HCT116 (cell line): Measurements from ENCODE around the gene DAPP1. TPM values are rescaled to one million over a fixed set of nuclear protein-coding genes. Genes with fewer than 3 reads are reported as not detected.

Experiments used
- ATAC-seq: fragments of 200-7000 bp; cut with Tn5 transposase; 2 replicates; pipeline ENCODE4 v1.9.1; 2020; ENCODE audit warnings: mild to moderate bottlenecking, moderate library complexity
- BruUV-seq: library from RNA; stranded (reverse); fragments of 400-500 nt; replicated peaks from 2 replicates; lab custom pipeline; 2021; lab: Mats Ljungman, UMichigan
- CTCF ChIA-PET: fragments of 300-600 bp; sonication (Branson Sonifier 250); formaldehyde crosslinking; loops from one replicate; lab custom pipeline; 2021; ENCODE audit warnings: antibody characterized with exemption; lab: Charles Lee
- POLR2A ChIA-PET: fragments of 300-600, 350-600 bp; sonication (Branson Sonifier 250); formaldehyde crosslinking; loops from one replicate; lab custom pipeline; 2021; ENCODE audit warnings: antibody characterized with exemption; lab: Charles Lee
- RAD21 ChIA-PET, 2 experiments: fragments of 300-600 bp; sonication (Branson Sonifier 250); formaldehyde crosslinking; loops; one replicate each; lab custom pipeline; 2023; ENCODE audit warnings: low total read pairs in 2 of 2; ENCODE audit not compliant: uncharacterized antibody in 2 of 2, unreplicated experiment in 2 of 2, low non-redundant PET in 1 of 2; lab: Charles Lee
- DNase-seq: peaks from one replicate; pipeline ENCODE4 v3.0.0-alpha.2; 2010; ENCODE audit warnings: low read depth, low spot score
- H2AFZ ChIP-seq: fragments of 200-600 bp; shearing (Covaris generic), sonication (generic); 2 replicates; pipeline ENCODE4 v1.6.1; 2017; ENCODE audit warnings: low read depth, mixed run types, mixed read lengths, antibody characterized with exemption, low read length; ENCODE audit not compliant: poor library complexity, severe bottlenecking
- H3K27ac ChIP-seq: 2 replicates; pipeline ENCODE4 v1.5.1; 2012; ENCODE audit warnings: low read depth, low read length
- H3K27me3 ChIP-seq: fragments of 200-600 bp; sonication (generic); 2 replicates; pipeline ENCODE4 v1.6.1; 2016; ENCODE audit warnings: mixed run types, low read length, mixed read lengths; ENCODE audit not compliant: insufficient read depth
- H3K36me3 ChIP-seq, 2 experiments: fragments of 200-500 bp in 1 of 2; fragments of 200-600 bp in 1 of 2; sonication (Bioruptor generic) in 1 of 2; sonication (generic) in 1 of 2; 2 replicates each; pipeline versions ENCODE4 v1.5.1 to v1.6.1; 2014 to 2016; ENCODE audit warnings: low read length in 2 of 2, inconsistent platforms in 1 of 2, mixed read lengths in 1 of 2, mixed run types in 1 of 2; ENCODE audit not compliant: insufficient read depth in 2 of 2, control insufficient read depth in 1 of 2
- H3K4me1 ChIP-seq, 2 experiments: fragments of 200-600 bp in 1 of 2; sonication (generic) in 1 of 2; 2 replicates each; pipeline versions ENCODE4 v1.5.1 to v1.6.1; 2012 to 2017; ENCODE audit warnings: low read length in 2 of 2, inconsistent platforms in 1 of 2, mild to moderate bottlenecking in 1 of 2, mixed read lengths in 1 of 2, mixed run types in 1 of 2, moderate library complexity in 1 of 2; ENCODE audit not compliant: insufficient read depth in 2 of 2, control insufficient read depth in 1 of 2
- H3K4me2 ChIP-seq: fragments of 200-600 bp; sonication (generic); 2 replicates; pipeline ENCODE4 v1.6.1; 2017; ENCODE audit warnings: mixed run types, low read length, mixed read lengths
- H3K4me3 ChIP-seq, 2 experiments: fragments of 200-600 bp in 1 of 2; sonication (generic) in 1 of 2; replicated peaks in 1 of 2; 2 replicates each; pipeline ENCODE4 v1.5.1; 2011 to 2016; ENCODE audit warnings: low read length in 2 of 2, control low read depth in 1 of 2, low read depth in 1 of 2, mild to moderate bottlenecking in 1 of 2, mixed read lengths in 1 of 2, mixed run types in 1 of 2
- H3K79me2 ChIP-seq: fragments of 200-600 bp; sonication (generic); 2 replicates; pipeline ENCODE4 v1.6.1; 2017; ENCODE audit warnings: mild to moderate bottlenecking, mixed run types, low read length, moderate library complexity, mixed read lengths; ENCODE audit not compliant: insufficient read depth
- H3K9ac ChIP-seq: fragments of 200-600 bp; sonication (generic); 2 replicates; pipeline ENCODE4 v1.6.1; 2016; ENCODE audit warnings: low read length, mixed read lengths
- H3K9me2 ChIP-seq: fragments of 200-600 bp; sonication (generic), shearing (Covaris generic); 2 replicates; pipeline ENCODE4 v1.6.1; 2017; ENCODE audit warnings: mixed run types, mild to moderate bottlenecking, moderate library complexity; ENCODE audit not compliant: insufficient read depth
- H3K9me3 ChIP-seq, 2 experiments: fragments of 200-500 bp in 1 of 2; fragments of 200-600 bp in 1 of 2; sonication (Bioruptor generic) in 1 of 2; sonication (generic) in 1 of 2; 2 replicates each; pipeline ENCODE4 v1.6.1; 2014 to 2017; ENCODE audit warnings: low read length in 2 of 2, mixed read lengths in 2 of 2, inconsistent platforms in 1 of 2, low read depth in 1 of 2, mild to moderate bottlenecking in 1 of 2, mixed run types in 1 of 2, moderate library complexity in 1 of 2; ENCODE audit not compliant: control insufficient read depth in 1 of 2, insufficient read depth in 1 of 2
- H4K20me1 ChIP-seq: fragments of 200-600 bp; sonication (generic), shearing (Covaris generic); 2 replicates; pipeline ENCODE4 v1.6.1; 2017; ENCODE audit warnings: mixed run types, mild to moderate bottlenecking, moderate library complexity; ENCODE audit not compliant: insufficient read depth
- CBX3 ChIP-seq: IDR thresholded peaks from 2 replicates; pipeline ENCODE4 v1.6.1; 2012; ENCODE audit warnings: low read depth
- CEBPB ChIP-seq: IDR thresholded peaks from 2 replicates; pipeline ENCODE4 v1.6.1; 2012; ENCODE audit warnings: low read depth
- CTCF ChIP-seq, 3 experiments: fragments of 200-600 bp in 1 of 3; sonication (generic) in 1 of 3; IDR thresholded peaks in 2 of 3; conservative IDR thresholded peaks in 1 of 3; 2 replicates each; pipeline ENCODE4 v1.5.1; 2012 to 2017; ENCODE audit warnings: low read depth in 2 of 3, low read length in 2 of 3, antibody characterized with exemption in 1 of 3, borderline replicate concordance in 1 of 3, control low read depth in 1 of 3, mild to moderate bottlenecking in 1 of 3, mixed read lengths in 1 of 3, mixed run types in 1 of 3, moderate library complexity in 1 of 3; ENCODE audit not compliant: insufficient read depth in 1 of 3
- EGR1 ChIP-seq: IDR thresholded peaks from 2 replicates; pipeline ENCODE4 v1.6.1; 2012; ENCODE audit warnings: low read depth
- ELF1 ChIP-seq: IDR thresholded peaks from 2 replicates; pipeline ENCODE4 v1.6.1; 2012; ENCODE audit warnings: low read depth, borderline replicate concordance
- EZH2 ChIP-seq: fragments of 200-600 bp; sonication (generic); IDR thresholded peaks from 2 replicates; pipeline ENCODE4 v1.6.1; 2017; ENCODE audit warnings: antibody characterized with exemption, mixed run types
- EZH2phosphoT487 ChIP-seq: fragments of 200-600 bp; IDR thresholded peaks from 2 replicates; pipeline ENCODE4 v1.6.1; 2018; ENCODE audit warnings: antibody characterized with exemption, borderline replicate concordance
- FOSL1 ChIP-seq: IDR thresholded peaks from 2 replicates; pipeline ENCODE4 v1.6.1; 2012; ENCODE audit warnings: low read depth
- JUND ChIP-seq: IDR thresholded peaks from 2 replicates; pipeline ENCODE4 v1.6.1; 2012
- POLR2A ChIP-seq: IDR thresholded peaks from 2 replicates; pipeline ENCODE4 v1.7.0; 2011; ENCODE audit warnings: borderline replicate concordance; ENCODE audit not compliant: insufficient read depth, insufficient read length; ENCODE audit errors: extremely low read depth
- RAD21 ChIP-seq: IDR thresholded peaks from 2 replicates; pipeline ENCODE4 v1.6.1; 2012; ENCODE audit warnings: low read depth, mild to moderate bottlenecking
- SP1 ChIP-seq: IDR thresholded peaks from 2 replicates; pipeline ENCODE4 v1.6.1; 2012; ENCODE audit warnings: low read depth
- TCF7L2 ChIP-seq: IDR thresholded peaks from 2 replicates; pipeline ENCODE4 v1.7.0; 2011; ENCODE audit warnings: borderline replicate concordance, inconsistent platforms; ENCODE audit not compliant: insufficient read depth, insufficient read length; ENCODE audit errors: extremely low read depth
- YY1 ChIP-seq: IDR thresholded peaks from 2 replicates; pipeline ENCODE4 v1.6.1; 2011; ENCODE audit warnings: low read length, low read depth, moderate library complexity, mild to moderate bottlenecking; ENCODE audit not compliant: insufficient replicate concordance; ENCODE audit errors: extremely low read depth
- ZBTB33 ChIP-seq: IDR thresholded peaks from 2 replicates; pipeline ENCODE4 v1.6.1; 2011; ENCODE audit warnings: mild to moderate bottlenecking, low read length, moderate library complexity; ENCODE audit not compliant: insufficient replicate concordance; ENCODE audit errors: extremely low read depth
- ZFX ChIP-seq: fragments of 450-650 bp; IDR thresholded peaks from 2 replicates; pipeline ENCODE4 v1.6.1; 2017
- intact Hi-C: fragments of 100-400 bp; cut with micrococcal nuclease; formaldehyde crosslinking; loops from 2 replicates; pipeline ENCODE4 v1.10.0; 2022
- total RNA-seq: library from RNA; stranded (reverse); gene quantifications from one replicate; pipeline ENCODE4 v1.2.1, GENCODE V29; 2021; ENCODE audit not compliant: unreplicated experiment
- TF ChIP-seq, protein P1 (sequence below): IDR thresholded peaks from 2 replicates; pipeline ENCODE4 v1.6.1; 2012

DAPP1 gene
- total RNA-seq, 1 experiment from 2014 or later: 0.76 TPM

GRCh38 chr4:99841129-99841528 is 24.5 kb downstream of the DAPP1 start:
- no peak overlapping the region for H2AFZ ChIP-seq
- H3K36me3 ChIP-seq: no peaks in the 10 kb centered on the region
- peaks cover 0 to 12% of the 10 kb centered on the region in 2 experiments; a peak in 2 of 4 replicates for H3K4me1 ChIP-seq
- H3K9me3 ChIP-seq: no peaks in the 10 kb centered on the region
- H3K4me2 ChIP-seq: no peak overlapping the region
- H3K4me3 ChIP-seq: no peak overlapping the region
- ChIA-PET CTCF (no interaction called here), POLR2A (no interaction called here), RAD21 (no interaction called here)
- H3K79me2 ChIP-seq: no peaks in the 10 kb centered on the region
- no peaks in the 10 kb centered on the region for H4K20me1 ChIP-seq
- H3K27ac ChIP-seq: no peak overlapping the region
- TF ChIP-seq EZH2 (no peak), CTCF (IDR thresholded peaks at IDR 0.05 in 2 of 3, conservative IDR thresholded peaks at IDR 0.05 in 1 of 3; ENCODE audit: borderline replicate concordance in 1 of 3, insufficient read depth in 1 of 3, low read depth in 2 of 3, low read length in 2 of 3) (no peak), ELF1 (no peak), YY1 (no peak), POLR2A (no peak), CEBPB (no peak), JUND (no peak), EZH2phosphoT487 (no peak), ZBTB33 (no peak), RAD21 (no peak), ZFX (no peak), CBX3 (no peak), TCF7L2 (no peak), EGR1 (no peak), SP1 (no peak), FOSL1 (no peak)
- TF ChIP-seq, protein P1, sequence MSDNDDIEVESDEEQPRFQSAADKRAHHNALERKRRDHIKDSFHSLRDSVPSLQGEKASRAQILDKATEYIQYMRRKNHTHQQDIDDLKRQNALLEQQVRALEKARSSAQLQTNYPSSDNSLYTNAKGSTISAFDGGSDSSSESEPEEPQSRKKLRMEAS: no peak
- ATAC-seq: no peak
- intact Hi-C loops: no loop called here
- H3K27me3 ChIP-seq: no peaks in the 10 kb centered on the region
- H3K9me2 ChIP-seq: peaks cover 5% of the 10 kb centered on the region; the same call in 1 of the 2 replicates
- BruUV-seq: no TSS peak
- H3K9ac ChIP-seq: no peak overlapping the region
- no peak for DNase-seq
